NK-92 treated with Interleukin-12 subunit alpha and Interleukin-12 subunit beta, amount 100 ng/mL, for 24 hours (cell line): ENCODE measurements around the gene LCN1.

Experiments used
- DNase-seq: peaks from one replicate; lab custom pipeline; 2025; lab: John Stamatoyannopoulos, UW

LCN1 gene

GRCh38 chr9:135567311-135567710 is 46.1 kb downstream of the LCN1 start:
- DNase-seq = no peak

GRCh38 chr9:135568026-135568425 is 46.8 kb downstream of the LCN1 start:
- DNase-seq = no peak

- DNase-seq = no peak
Measured at GRCh38 chr9:135570456-135570855, 49.2 kb downstream of the LCN1 start.

GRCh38 chr9:135572233-135572632 is 51.0 kb downstream of the LCN1 start:
- DNase-seq = no peak

- no peak for DNase-seq
Measured at GRCh38 chr9:135573124-135573523, 51.9 kb downstream of the LCN1 start.

- DNase-seq = no peak
Measured at GRCh38 chr9:135574331-135574730, 53.1 kb downstream of the LCN1 start.

- DNase-seq = no peak
Measured at GRCh38 chr9:135574943-135575342, 53.7 kb downstream of the LCN1 start.
